Upper lobe of left lung (tissue), 4 donors: ENCODE data around the gene PCBP3.
"Not testable (repeated sequence)": the region's sequence is repeated elsewhere in the genome, so short reads cannot be mapped to it uniquely, and the experiment has no call there.

Experiments used
- EP300 ChIP-seq, 4 donors: sonication (generic); formaldehyde crosslinking; IDR thresholded peaks; one replicate each; pipeline ENCODE4 v1.5.1; 2017; ENCODE audit warnings: antibody characterized with exemption in 4 of 4, control low read depth in 2 of 4
- POLR2A ChIP-seq, 4 donors: fragments of 450-650 bp; IDR thresholded peaks; one replicate each; pipeline ENCODE4 v1.5.1; 2016 to 2017; ENCODE audit warnings: antibody characterized with exemption in 4 of 4, mild to moderate bottlenecking in 2 of 4
- POLR2AphosphoS5 ChIP-seq, 2 donors: sonication (generic); formaldehyde crosslinking; IDR thresholded peaks; one replicate each; pipeline ENCODE4 v1.5.1; 2017; ENCODE audit warnings: antibody characterized with exemption in 2 of 2
- TF ChIP-seq, protein P1 (sequence below), 6 experiments: fragments of 450-650 bp in 4 of 6; fragments of 200-600 bp in 2 of 6; sonication (generic) in 2 of 6; IDR thresholded peaks; one replicate each; pipeline ENCODE4 v1.5.1; 2016 to 2019; ENCODE audit warnings: antibody characterized with exemption in 6 of 6

DNA sequence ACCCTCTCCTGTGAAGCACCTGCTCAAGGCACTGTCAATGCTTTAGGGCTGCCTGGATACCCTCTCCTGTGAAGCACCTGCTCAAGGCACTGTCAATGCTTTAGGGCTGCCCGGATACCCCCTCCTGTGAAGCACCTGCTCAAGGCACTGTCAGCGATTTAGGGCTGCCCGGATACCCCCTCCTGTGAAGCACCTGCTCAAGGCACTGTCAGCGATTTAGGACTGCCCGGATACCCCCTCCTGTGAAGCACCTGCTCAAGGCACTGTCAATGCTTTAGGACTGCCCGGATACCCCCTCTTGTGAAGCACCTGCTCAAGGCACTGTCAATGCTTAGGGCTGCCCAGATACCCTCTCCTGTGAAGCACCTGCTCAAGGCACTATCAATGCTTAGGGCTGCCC is 33.9 kb upstream of the PCBP3 start:
- TF ChIP-seq, protein P1, sequence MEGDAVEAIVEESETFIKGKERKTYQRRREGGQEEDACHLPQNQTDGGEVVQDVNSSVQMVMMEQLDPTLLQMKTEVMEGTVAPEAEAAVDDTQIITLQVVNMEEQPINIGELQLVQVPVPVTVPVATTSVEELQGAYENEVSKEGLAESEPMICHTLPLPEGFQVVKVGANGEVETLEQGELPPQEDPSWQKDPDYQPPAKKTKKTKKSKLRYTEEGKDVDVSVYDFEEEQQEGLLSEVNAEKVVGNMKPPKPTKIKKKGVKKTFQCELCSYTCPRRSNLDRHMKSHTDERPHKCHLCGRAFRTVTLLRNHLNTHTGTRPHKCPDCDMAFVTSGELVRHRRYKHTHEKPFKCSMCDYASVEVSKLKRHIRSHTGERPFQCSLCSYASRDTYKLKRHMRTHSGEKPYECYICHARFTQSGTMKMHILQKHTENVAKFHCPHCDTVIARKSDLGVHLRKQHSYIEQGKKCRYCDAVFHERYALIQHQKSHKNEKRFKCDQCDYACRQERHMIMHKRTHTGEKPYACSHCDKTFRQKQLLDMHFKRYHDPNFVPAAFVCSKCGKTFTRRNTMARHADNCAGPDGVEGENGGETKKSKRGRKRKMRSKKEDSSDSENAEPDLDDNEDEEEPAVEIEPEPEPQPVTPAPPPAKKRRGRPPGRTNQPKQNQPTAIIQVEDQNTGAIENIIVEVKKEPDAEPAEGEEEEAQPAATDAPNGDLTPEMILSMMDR (IDR thresholded peaks at IDR 0.05), result not testable (repeated sequence)
- TF ChIP-seq EP300, POLR2AphosphoS5, POLR2A (IDR thresholded peaks at IDR 0.05): not testable (repeated sequence)
